ENCODE measurements around the gene ADAM22.

- no peak for TF ChIP-seq KLF16 (tag by site-specific recombination; IDR thresholded peaks at IDR 0.05)
- no peak for TF ChIP-seq CTCF (tag by site-specific recombination; IDR thresholded peaks at IDR 0.05)
- TF ChIP-seq ZSCAN4 (tag by site-specific recombination; IDR thresholded peaks at IDR 0.05), result no peak
- TF ChIP-seq, protein P1, sequence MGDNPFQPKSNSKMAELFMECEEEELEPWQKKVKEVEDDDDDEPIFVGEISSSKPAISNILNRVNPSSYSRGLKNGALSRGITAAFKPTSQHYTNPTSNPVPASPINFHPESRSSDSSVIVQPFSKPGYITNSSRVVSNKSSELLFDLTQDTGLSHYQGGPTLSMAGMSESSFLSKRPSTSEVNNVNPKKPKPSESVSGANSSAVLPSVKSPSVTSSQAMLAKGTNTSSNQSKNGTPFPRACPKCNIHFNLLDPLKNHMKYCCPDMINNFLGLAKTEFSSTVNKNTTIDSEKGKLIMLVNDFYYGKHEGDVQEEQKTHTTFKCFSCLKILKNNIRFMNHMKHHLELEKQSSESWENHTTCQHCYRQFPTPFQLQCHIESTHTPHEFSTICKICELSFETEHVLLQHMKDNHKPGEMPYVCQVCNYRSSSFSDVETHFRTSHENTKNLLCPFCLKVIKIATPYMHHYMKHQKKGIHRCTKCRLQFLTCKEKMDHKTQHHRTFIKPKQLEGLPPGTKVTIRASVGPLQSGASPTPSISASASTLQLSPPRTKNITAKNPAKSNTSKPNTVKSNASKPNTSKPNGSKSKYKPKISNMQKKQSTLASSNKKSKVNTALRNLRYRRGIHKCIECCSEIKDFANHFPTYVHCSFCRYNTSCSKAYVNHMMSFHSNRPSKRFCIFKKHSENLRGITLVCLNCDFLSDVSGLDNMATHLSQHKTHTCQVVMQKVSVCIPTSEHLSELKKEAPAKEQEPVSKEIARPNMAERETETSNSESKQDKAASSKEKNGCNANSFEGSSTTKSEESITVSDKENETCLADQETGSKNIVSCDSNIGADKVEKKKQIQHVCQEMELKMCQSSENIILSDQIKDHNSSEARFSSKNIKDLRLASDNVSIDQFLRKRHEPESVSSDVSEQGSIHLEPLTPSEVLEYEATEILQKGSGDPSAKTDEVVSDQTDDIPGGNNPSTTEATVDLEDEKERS (tag by site-specific recombination; IDR thresholded peaks at IDR 0.05), result no peak
- TF ChIP-seq, protein P2, sequence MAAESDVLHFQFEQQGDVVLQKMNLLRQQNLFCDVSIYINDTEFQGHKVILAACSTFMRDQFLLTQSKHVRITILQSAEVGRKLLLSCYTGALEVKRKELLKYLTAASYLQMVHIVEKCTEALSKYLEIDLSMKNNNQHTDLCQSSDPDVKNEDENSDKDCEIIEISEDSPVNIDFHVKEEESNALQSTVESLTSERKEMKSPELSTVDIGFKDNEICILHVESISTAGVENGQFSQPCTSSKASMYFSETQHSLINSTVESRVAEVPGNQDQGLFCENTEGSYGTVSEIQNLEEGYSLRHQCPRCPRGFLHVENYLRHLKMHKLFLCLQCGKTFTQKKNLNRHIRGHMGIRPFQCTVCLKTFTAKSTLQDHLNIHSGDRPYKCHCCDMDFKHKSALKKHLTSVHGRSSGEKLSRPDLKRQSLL (tag by site-specific recombination; IDR thresholded peaks at IDR 0.05), result no peak
- no peak for TF ChIP-seq ZBTB44 (tag by site-specific recombination; IDR thresholded peaks at IDR 0.05)
- no peak for TF ChIP-seq ZNF639 (tag by site-specific recombination; IDR thresholded peaks at IDR 0.05)
- TF ChIP-seq ZNF274 (IDR thresholded peaks at IDR 0.05; ENCODE audit: low read length), result no peak
- TF ChIP-seq ZNF274 (tag by site-specific recombination; IDR thresholded peaks at IDR 0.05; ENCODE audit: borderline replicate concordance), result no peak
- no peak for TF ChIP-seq ZNF670 (tag by site-specific recombination; IDR thresholded peaks at IDR 0.05; ENCODE audit: low read depth)
- TF ChIP-seq ZNF174 (tag by site-specific recombination; IDR thresholded peaks at IDR 0.05), result no peak
- TF ChIP-seq ZNF521 (tag by site-specific recombination; IDR thresholded peaks at IDR 0.05), result no peak
Measured at GRCh38 chr7:88217675-88218428, 283.8 kb downstream of the ADAM22 start.

All from HEK293 (cell line).